Loucy (cell line): Measurements from ENCODE around the gene HYCC1.

Source experiments
- EZH2phosphoT487 ChIP-seq: fragments of 200-600 bp; IDR thresholded peaks from 2 replicates; pipeline ENCODE4 v1.6.1; 2018; ENCODE audit warnings: antibody characterized with exemption, mild to moderate bottlenecking, moderate library complexity, borderline replicate concordance
- TF ChIP-seq, protein P1 (sequence below): fragments of 200-600 bp; sonication (generic); conservative IDR thresholded peaks from 2 replicates; pipeline ENCODE4 v1.5.1; 2014; ENCODE audit warnings: mild to moderate bottlenecking, antibody characterized with exemption, low read length

DNA sequence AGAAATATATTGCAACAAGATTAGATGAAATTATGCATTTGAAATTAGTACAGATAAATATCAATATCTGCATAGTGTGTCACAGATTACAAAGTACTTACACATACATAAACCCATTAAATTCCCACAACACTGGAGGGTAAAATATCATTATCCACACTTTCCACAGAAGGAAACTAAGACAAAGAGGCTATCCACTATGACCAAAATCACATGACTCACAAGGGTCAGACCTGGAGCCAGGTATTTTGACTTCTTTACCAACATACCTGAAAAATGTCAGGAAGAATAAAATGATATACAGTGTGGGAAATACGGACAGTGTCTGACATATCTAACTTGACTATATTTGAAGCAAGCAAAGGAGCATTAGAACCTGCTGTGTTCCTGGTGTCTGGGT lies 34.1 kb downstream of the HYCC1 start:
- TF ChIP-seq, protein P1, sequence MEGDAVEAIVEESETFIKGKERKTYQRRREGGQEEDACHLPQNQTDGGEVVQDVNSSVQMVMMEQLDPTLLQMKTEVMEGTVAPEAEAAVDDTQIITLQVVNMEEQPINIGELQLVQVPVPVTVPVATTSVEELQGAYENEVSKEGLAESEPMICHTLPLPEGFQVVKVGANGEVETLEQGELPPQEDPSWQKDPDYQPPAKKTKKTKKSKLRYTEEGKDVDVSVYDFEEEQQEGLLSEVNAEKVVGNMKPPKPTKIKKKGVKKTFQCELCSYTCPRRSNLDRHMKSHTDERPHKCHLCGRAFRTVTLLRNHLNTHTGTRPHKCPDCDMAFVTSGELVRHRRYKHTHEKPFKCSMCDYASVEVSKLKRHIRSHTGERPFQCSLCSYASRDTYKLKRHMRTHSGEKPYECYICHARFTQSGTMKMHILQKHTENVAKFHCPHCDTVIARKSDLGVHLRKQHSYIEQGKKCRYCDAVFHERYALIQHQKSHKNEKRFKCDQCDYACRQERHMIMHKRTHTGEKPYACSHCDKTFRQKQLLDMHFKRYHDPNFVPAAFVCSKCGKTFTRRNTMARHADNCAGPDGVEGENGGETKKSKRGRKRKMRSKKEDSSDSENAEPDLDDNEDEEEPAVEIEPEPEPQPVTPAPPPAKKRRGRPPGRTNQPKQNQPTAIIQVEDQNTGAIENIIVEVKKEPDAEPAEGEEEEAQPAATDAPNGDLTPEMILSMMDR = no peak
- no peak for TF ChIP-seq EZH2phosphoT487
